HUES48 (cell line): ENCODE data around the gene FES.

Experiments used
- H3K27ac ChIP-seq: one replicate; pipeline ENCODE4 v1.7.0; 2013; ENCODE audit warnings: low read depth, low read length, inconsistent platforms
- H3K27me3 ChIP-seq: 2 replicates; pipeline ENCODE4 v1.6.1; 2013; ENCODE audit warnings: mild to moderate bottlenecking, low read length; ENCODE audit not compliant: control insufficient read depth, insufficient read depth
- H3K36me3 ChIP-seq: 2 replicates; pipeline ENCODE4 v1.6.1; 2013; ENCODE audit warnings: low read length; ENCODE audit not compliant: control insufficient read depth, insufficient read depth
- H3K4me1 ChIP-seq: 2 replicates; pipeline ENCODE4 v1.6.1; 2013; ENCODE audit warnings: mild to moderate bottlenecking, low read length; ENCODE audit not compliant: control insufficient read depth, insufficient read depth
- H3K4me3 ChIP-seq: 2 replicates; pipeline ENCODE4 v1.5.1; 2013; ENCODE audit warnings: mild to moderate bottlenecking, low read depth, low read length
- H3K9ac ChIP-seq: 2 replicates; pipeline ENCODE4 v1.6.1; 2013; ENCODE audit warnings: mild to moderate bottlenecking, low read depth, low read length, moderate library complexity
- H3K9me3 ChIP-seq: 2 replicates; pipeline ENCODE4 v1.6.1; 2013; ENCODE audit warnings: low read length; ENCODE audit not compliant: control insufficient read depth, insufficient read depth

The FES gene

GRCh38 chr15:90877315-90877714 is 7.0 kb upstream of the FES start:
- Histone ChIP-seq H3K4me1 (peaks cover 22% of the 10 kb centered on the region), H3K9me3 (no peaks in the 10 kb centered on the region), H3K4me3 (no peak overlapping the region), H3K9ac (no peak overlapping the region), H3K36me3 (peaks cover 48% of the 10 kb centered on the region), H3K27me3 (no peaks in the 10 kb centered on the region), H3K27ac (no peak overlapping the region)

GRCh38 chr15:90877996-90878395 is 6.3 kb upstream of the FES start:
- H3K9ac ChIP-seq, result no peak overlapping the region
- H3K9me3 ChIP-seq, result no peaks in the 10 kb centered on the region
- peaks cover 48% of the 10 kb centered on the region for H3K36me3 ChIP-seq
- no peak overlapping the region for H3K27ac ChIP-seq
- peaks cover 15% of the 10 kb centered on the region for H3K4me1 ChIP-seq
- no peak overlapping the region for H3K4me3 ChIP-seq
- H3K27me3 ChIP-seq, result no peaks in the 10 kb centered on the region

- Histone ChIP-seq H3K4me1 (peaks cover 15% of the 10 kb centered on the region), H3K27me3 (no peaks in the 10 kb centered on the region), H3K9me3 (no peaks in the 10 kb centered on the region), H3K9ac (no peak overlapping the region), H3K27ac (no peak overlapping the region), H3K4me3 (no peak overlapping the region), H3K36me3 (peaks cover 48% of the 10 kb centered on the region)
Measured at GRCh38 chr15:90878660-90879059, 5.6 kb upstream of the FES start.

GRCh38 chr15:90879730-90880366 is 4.5 kb upstream of the FES start:
- Histone ChIP-seq H3K27me3 (no peaks in the 10 kb centered on the region), H3K4me1 (peaks cover 11% of the 10 kb centered on the region), H3K9ac (no peak overlapping the region), H3K4me3 (no peak overlapping the region), H3K27ac (no peak overlapping the region), H3K36me3 (peaks cover 48% of the 10 kb centered on the region), H3K9me3 (no peaks in the 10 kb centered on the region)

- no peaks in the 10 kb centered on the region for H3K9me3 ChIP-seq
- no peak overlapping the region for H3K4me3 ChIP-seq
- H3K36me3 ChIP-seq, result peaks cover 48% of the 10 kb centered on the region
- no peak overlapping the region for H3K9ac ChIP-seq
- no peak overlapping the region for H3K27ac ChIP-seq
- H3K4me1 ChIP-seq, result peaks cover 15% of the 10 kb centered on the region
- H3K27me3 ChIP-seq, result no peaks in the 10 kb centered on the region
Measured at GRCh38 chr15:90880381-90881145, 3.7 kb upstream of the FES start.

GRCh38 chr15:90881181-90881977 is 2.9 kb upstream of the FES start:
- Histone ChIP-seq H3K9me3 (no peaks in the 10 kb centered on the region), H3K27me3 (no peaks in the 10 kb centered on the region), H3K4me1 (peaks cover 18% of the 10 kb centered on the region), H3K9ac (no peak overlapping the region), H3K4me3 (no peak overlapping the region), H3K36me3 (peaks cover 46% of the 10 kb centered on the region), H3K27ac (no peak overlapping the region)

GRCh38 chr15:90881978-90882721 is 2.2 kb upstream of the FES start:
- no peak overlapping the region for H3K27ac ChIP-seq
- no peak overlapping the region for H3K4me3 ChIP-seq
- H3K4me1 ChIP-seq, result peaks cover 18% of the 10 kb centered on the region
- no peak overlapping the region for H3K9ac ChIP-seq
- peaks cover 38% of the 10 kb centered on the region for H3K36me3 ChIP-seq
- H3K9me3 ChIP-seq, result no peaks in the 10 kb centered on the region
- H3K27me3 ChIP-seq, result no peaks in the 10 kb centered on the region

GRCh38 chr15:90882781-90883525 is 1.4 kb upstream of the FES start:
- H3K36me3 ChIP-seq, result peaks cover 32% of the 10 kb centered on the region
- peaks cover 18% of the 10 kb centered on the region for H3K4me1 ChIP-seq
- no peak overlapping the region for H3K9ac ChIP-seq
- H3K27ac ChIP-seq, result peak overlapping the region; percentile 44
- no peak overlapping the region for H3K4me3 ChIP-seq
- H3K9me3 ChIP-seq, result no peaks in the 10 kb centered on the region
- H3K27me3 ChIP-seq, result no peaks in the 10 kb centered on the region

GRCh38 chr15:90883526-90883975 is 753 bp upstream of the FES start:
- no peaks in the 10 kb centered on the region for H3K27me3 ChIP-seq
- H3K4me3 ChIP-seq, result peak overlapping the region; percentile 30; the same call in 1 of the 2 replicates
- H3K9ac ChIP-seq, result no peak overlapping the region
- H3K9me3 ChIP-seq, result no peaks in the 10 kb centered on the region
- H3K4me1 ChIP-seq, result peaks cover 18% of the 10 kb centered on the region
- H3K36me3 ChIP-seq, result peaks cover 27% of the 10 kb centered on the region
- H3K27ac ChIP-seq, result peak overlapping the region; percentile 44
